T-helper 9 cell (primary cell): Measurements from ENCODE around the gene UBXN10.
A peak's percentile ranks its signal among the peaks of the same experiment; 100 is the strongest.

ENCODE experiments used
- DNase-seq: peaks from one replicate; pipeline ENCODE4 v3.0.0-alpha.2; 2020

Gene UBXN10

DNA sequence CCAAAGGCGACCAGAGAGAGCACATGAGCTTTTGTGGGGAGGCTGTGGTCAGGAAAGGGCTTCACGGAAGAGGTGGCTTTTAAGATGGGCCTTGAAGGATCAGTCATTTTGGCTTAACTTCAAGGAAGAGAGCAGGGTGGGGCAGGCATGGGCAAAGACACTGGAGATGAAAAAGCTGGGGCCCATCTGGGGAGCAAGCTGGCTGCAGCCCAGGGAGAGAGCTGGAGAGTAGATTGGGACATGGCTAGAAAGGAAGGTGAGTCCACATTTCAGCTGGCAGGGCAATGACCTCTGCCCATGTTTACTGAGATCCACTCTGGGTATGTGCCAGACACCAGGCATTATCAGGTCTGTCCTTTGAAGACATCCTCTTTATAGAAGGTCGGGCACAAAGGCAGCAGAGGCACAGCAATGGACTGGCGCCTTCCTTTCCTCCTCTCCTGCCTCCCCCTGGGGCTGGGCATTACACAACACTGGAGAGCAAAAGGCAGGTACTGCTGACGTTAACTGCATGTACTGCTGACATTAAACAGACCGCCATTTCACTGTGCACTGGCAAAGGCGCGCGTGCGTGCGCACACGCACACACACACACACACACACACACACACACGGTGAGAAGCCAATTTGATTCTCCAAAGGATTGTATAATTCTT lies 2.2 kb upstream of the UBXN10 start:
- DNase-seq = no peak

DNA sequence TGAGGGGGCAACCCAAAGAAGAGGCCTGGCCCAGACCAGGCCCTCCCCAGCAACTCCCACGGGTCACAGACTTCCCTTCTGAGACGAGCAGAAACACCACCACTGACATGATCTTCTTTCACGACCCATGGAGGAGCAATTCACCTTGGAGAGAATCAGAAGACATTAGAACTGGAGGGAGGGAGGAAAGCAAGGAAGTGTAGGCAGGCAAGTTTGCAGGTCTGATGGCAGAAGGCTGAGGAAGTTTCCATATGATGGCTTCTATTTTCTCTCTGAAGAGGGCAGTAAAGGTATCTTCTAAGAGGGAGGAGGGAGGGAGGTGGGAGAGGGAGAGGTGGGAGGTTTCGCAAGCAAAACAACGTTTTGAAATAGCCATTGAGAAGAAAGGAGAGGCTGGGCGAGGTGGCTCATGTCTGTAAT lies 1.4 kb upstream of the UBXN10 start:
- DNase-seq = no peak

DNA sequence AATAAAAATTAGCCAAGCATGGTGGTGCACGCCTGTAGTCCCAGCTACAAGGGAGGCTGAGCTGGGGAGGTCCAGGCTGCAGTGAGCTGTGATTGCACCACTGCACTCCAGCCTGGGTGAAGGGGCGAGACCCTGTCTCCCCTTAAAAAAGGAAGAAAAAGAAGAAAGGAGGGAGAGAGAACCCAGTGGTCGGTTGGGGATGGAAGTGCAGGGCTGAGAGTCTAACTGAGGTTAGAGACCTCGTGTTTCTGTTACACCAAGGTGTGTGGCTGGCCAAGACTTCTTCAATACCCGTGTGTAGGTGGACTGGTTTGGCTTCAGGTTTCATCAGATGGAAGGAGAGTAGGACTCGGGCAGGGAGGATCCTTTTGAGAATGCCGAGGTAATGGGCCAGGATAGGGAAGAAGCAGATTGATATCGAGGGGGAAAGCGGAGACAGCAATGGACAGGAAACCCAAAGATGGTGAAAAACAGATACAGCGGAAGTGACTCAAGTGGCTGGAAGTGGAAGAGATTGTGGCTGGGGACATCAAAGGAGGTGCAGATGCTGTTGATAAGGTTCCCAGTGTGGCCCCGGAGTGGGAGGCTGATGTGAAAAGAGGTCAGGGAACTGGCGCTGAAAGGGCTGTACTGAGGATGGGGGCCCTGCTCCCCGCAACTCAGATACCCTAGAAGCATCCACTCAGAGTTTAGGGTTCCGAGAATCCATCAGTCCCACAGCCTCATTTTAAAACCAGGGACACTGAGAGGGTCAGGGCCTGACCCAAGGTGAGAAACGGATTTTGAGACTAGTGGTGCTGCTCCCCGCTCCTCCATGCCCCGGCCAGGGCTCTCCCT lies 681 bp upstream of the UBXN10 start:
- DNase-seq = peak; percentile 37

DNA sequence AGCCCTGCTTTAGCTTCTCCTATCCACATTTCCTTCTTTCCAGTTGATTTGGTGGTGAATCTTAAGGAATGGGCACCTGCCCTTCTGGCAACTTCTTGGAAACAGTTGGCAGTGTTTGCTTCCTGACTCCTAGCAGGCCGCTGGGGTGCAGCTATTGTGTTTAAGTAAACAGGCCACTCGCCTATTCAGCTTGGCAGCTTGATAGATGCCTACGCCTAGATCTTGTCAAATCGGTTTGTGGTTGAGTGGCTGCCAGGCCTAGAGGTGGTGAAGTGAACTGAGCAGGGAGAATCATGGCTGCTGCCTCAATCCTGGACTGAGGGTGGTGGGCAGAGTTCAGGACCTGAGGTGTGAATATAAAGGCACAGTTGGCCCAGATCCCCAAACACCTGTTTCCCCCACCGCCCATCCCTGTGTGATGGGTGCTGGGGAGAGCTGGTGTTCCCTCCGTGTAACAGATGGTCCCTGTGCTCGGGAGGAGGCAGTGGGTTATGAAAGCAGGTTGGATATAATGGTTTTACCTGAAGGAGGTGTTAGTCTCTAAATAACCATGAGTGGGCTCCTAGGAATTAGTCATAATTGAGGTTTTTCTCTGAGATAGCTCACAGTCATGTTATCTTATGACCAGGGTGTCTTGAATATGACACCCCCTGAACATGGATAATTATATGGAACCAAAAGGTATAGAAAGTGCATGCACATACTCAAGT lies 1.4 kb downstream of the UBXN10 start:
- peak; percentile 8 for DNase-seq

DNA sequence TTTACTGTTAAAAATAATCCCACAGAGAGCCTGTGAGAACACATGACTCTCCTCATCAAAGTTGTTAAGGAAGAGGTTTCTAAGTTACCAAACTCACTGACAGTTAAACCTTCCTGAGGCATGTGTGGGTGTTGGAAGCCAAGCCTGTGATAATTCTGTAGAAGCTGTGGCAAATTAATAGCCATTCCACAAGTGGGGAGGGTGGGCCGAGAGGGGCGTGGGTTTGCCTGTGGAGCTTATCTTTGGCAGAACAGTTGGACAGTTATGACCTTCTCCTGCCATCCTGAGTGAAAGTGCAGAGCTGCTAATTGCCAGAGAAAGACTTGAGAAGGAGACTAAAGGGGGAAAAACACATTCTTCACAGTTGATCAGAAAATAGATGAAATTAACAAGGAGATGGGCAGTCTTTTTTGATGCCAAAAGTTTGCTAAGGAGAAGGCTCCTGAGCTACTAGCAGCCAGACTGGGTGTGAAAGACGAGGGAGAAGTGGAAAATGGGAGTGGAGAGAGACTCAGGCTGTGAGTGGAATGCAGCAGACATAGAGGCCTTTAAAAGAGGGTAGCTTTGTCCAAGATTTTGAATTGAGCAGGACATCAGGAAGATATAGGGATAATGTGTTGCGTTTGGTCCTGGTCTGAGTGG lies 2.0 kb downstream of the UBXN10 start:
- DNase-seq = no peak

DNA sequence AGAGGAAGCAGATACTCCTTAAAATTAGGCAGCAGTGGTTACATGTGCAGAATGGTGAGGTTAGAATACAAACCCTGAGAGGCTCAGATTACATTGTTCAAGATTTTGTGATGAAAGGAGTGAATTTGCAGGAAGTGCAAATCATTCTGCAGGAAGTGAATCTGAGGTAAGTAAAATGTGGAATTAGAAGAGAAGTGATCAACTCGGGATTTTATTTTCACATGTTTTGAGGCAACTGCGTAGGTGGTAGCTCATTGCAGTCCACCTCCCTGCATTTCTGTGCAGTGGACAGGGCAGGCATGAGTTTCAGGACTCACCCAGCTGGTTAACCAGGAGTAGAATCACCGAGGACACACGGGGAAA lies 2.5 kb downstream of the UBXN10 start:
- DNase-seq = no peak

DNA sequence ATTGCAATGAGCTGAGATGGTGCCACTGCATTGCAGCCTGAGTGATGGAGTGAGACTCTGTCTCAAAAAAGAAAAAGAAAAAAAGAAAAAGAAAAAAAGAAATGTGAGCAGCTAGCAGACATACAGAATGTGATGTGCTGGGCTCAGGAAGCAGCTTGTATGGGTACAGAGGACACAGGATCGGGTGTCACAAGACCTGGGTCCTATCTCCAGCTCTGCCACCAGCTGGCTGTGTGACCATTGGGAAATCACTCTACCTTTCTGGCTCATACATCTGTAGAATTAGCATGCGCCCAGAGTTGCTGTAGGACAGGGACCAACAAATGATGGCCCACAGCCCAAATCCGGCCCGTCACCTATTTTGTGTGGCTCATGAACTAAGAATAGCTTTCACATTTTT lies 3.8 kb downstream of the UBXN10 start:
- no peak for DNase-seq

DNA sequence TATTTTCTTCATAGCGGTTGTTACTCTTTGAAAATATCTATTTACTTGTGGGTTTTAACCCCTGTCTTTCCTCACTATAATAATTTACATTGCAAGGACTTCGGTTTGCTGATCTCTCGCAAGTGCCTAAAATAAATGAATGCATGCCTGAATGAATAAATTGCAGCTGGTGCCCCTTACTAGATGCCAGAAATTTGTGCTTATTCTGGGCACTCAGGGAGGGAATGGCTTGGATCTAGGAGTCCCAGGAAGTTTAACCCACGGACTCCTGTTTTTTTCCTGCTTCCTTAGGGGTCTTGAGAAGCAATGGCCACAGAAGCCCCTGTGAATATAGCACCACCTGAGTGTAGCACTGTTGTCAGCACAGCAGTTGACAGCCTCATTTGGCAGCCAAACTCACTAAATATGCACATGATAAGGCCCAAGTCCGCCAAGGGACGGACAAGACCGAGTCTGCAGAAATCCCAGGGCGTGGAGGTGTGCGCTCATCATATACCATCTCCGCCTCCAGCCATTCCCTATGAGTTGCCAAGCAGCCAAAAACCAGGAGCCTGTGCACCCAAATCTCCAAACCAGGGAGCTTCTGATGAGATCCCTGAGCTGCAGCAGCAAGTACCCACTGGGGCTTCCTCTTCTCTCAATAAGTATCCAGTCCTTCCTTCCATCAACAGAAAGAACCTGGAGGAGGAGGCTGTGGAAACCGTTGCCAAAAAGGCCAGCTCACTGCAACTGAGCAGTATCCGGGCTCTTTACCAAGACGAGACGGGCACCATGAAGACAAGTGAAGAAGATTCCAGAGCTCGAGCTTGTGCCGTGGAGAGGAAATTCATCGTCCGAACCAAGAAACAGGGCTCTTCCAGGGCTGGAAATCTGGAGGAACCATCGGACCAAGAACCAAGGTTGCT lies 4.6 kb downstream of the UBXN10 start:
- no peak for DNase-seq

DNA sequence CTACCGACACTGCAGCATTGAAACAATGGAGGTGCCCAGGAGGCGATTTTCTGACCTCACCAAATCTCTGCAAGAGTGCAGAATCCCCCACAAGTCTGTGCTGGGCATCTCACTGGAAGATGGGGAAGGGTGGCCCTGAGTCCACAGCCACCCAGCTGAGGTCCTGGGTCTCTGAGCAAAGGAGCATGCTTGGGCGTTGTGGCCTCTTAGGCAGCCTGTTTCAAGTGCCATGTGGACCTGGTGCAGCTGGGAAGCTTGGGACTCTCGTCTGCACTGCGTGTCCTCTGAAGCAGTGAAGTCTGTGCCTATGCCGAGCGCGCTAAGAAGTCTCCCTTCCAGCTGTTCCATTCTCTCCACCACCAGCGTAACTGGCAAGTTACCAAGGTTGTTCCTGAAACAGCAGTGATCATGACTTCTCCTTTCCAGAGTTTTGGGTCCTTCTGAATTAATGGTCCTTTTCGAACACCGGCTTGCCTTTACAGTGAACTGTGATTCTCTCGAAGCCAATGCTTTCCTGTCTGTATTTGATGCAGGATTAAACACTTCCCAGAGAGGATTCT lies 5.5 kb downstream of the UBXN10 start:
- no peak for DNase-seq

DNA sequence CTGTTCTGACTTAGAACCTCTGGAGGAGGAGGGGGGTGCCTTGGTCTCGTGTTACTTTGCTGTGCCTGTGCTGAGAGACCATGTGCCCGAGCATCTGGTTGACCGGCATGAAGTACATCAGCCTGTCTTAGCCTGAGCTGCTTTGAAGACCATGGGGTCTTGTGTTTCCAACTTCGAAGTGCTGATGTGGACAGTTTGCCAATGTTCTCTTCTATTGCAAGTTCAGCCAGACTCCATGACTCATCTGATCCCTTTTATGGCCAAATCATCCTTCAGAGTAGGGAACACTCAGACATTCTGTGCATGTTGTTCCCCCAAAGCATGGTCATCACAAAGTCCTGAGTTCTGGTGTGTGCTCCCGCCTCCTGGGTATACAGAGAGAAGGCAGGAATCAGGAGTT lies 6.5 kb downstream of the UBXN10 start:
- no peak for DNase-seq

DNA sequence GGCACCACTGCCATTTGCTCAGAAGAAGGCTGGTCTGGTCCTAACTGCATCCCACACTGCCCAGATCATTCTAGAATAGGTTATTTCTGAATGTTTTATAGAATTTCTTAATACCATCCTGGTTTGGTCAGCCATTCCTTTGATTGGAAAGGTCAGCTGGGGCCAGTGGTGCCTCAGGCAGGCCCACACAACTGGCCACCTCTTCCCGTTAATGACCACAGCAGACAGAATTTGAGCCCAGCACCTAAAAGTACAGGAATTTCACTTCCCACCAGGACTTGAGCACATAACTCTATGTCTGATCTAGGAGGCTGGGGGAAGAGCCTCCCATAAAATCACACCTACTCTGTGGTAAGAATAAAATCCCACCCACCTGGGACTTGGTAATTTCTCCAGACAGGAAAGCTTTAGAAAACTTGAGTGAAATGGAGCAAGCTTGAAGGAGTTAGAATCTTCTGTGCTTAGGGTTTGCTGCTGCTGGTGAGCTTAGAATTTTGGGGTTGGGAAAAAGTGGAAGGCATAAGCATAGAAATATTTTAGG lies 7.0 kb downstream of the UBXN10 start:
- no peak for DNase-seq

DNA sequence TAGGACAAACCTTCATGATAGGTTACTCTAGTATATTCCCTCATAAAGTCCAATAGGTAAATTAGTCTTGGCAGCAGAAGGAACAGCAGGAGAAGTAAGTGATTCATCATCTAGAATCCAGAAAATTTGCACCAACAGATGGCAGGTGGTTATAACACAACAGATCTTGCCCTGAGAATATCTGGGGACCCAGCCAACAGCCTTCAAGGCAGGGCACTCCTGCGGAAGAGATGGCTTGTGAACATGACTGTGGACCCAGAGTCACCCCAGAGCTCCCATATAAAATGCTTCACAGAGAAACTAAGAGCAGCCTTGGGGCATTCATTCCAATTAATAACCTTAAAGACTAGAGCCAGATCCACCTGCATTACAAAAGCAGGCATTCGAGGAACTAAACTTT lies 8.3 kb downstream of the UBXN10 start:
- no peak for DNase-seq

DNA sequence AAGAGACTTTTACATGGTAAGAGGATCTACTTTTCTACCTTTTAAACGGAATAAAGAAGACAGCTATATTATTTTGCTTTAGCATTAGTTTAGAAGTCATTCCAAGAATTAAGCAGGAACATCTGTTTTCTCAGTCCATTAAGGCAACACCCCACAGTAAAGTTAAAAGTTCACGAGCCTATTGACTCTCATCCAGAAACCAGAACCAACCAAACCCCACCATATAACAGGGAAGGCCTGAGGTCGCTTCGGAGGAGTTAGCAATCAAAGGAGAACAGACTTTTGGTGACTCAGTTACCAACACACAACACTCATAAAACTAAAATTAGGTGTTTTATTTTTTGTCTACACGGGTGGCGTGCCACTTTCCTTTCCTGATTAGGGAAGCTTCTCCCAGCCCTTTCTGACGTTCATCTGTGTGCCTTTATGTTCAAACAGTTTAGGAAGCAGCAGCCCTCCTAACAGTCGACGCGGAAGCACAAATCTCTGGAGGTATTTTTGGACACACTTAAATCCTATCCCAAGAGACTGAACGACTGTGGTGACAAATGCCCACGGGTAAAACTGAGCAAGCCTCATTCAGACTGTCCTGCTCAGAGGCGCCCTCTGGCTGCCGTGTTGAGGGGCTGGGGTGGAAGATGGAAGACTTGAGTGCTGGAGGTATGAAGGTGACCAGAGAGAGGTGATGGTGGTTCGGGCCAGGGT lies 9.0 kb downstream of the UBXN10 start:
- peak; percentile 72 for DNase-seq

DNA sequence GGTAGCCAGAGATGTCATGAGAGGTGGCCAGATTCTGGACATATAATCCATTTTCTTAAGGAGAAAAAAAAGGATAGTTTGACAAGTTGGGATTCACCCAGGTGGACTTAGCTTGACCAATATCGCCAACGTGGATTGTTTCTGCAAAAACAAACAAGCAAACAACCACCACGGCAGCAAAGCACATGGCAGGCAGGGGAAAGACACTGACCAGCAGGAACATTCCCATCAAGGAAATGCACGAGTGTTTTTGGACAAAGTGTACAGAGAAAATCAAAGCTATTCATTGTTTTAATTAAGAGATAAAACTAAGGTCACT lies 9.5 kb downstream of the UBXN10 start:
- no peak for DNase-seq

DNA sequence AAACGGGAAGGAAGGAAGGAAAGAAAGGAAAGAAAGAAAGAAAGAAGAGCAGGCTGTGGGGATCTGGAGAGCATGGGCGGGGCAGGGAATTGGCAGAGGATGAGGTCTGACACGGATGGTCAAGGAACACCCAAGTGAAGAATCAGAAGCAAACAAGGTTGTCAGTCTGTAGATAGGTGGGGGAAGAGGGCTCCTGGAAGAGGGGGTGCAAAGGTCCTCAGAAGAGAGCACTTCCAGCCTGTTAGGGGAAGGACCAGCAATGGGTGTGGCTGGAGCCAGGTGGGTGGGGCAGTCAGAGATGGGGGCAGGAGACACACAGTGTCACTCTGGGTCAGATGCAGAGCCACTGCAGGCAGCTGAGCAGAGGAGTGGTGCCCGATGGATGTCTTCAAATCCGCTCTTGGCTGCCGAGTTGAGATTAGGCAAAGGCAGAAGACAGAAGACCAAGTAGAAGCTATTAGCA lies 11.5 kb downstream of the UBXN10 start:
- DNase-seq = no peak

DNA sequence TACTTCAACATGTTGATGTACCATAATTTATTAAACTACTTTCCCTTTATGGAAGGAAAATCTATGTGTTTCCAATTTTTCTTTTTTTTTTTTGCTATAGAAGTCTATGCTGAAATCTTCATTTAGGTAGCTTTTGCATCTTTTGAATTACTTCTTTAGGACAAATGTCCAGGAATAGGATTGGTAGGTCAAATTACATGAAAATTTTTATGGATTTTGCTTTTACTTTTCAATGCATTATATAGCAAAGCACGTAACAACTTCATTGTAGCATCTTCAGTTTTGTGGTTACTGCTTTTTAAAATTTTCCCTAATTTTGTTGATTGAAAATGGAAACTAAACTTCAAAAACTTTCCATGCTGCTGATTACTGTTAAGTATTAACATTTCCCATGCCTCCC lies 12.4 kb downstream of the UBXN10 start:
- no peak for DNase-seq

DNA sequence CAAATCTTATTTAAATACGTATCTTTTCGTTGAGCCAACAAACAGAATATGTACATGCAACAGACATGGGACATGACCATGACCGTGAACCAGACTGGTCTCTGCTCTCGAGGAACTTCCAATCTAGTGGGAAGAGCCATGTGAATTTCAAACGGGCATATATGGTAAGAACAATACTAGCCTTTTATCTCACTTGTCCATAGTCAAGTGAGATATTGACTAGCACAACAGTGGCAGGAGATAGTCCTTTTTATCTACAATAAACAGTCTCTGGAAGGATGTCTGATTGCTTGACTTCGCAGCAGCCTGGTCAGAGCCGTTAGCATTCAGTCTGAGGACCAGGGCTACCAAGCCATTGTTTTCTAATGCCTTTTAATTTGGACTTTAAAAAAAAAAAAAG lies 13.0 kb downstream of the UBXN10 start:
- DNase-seq = no peak

DNA sequence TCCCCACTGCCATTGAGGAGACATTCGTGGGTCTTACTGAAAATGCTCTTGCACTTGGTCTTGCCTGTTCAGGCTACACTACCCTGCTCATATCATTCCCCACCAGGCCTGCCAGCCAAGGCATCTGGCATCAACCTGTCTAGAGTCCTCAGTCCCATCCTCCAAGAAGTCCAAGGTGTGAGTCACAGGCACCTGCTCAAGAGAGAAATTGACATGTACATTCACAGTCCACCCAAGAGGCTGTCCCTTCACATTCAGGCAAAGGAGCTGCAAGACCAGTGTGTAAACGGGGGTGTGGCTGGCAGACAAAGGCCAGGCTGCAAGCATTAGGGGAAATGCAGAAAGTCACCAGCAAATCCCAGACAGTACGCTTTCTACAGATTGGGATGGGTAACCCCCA lies 13.5 kb downstream of the UBXN10 start:
- DNase-seq = no peak

DNA sequence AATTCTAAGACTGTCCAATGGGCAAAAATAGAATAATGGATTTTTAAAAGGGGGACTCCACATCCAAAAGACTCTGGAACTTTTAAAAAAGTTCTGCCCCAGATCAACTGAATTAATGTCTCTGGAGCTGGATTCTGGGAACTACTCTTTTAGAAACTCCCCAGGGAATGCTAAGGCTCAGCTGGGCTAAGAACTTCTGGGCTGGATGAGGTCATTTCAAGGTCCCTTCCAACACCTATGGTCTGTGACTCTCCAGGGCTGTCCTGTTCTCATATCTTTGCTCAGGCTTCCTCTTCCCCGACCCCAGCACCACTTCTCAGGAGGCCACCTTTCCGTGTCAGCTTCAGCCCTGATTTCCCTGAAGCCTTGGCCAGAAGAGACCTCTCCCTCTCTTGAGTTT lies 13.9 kb downstream of the UBXN10 start:
- DNase-seq = no peak

DNA sequence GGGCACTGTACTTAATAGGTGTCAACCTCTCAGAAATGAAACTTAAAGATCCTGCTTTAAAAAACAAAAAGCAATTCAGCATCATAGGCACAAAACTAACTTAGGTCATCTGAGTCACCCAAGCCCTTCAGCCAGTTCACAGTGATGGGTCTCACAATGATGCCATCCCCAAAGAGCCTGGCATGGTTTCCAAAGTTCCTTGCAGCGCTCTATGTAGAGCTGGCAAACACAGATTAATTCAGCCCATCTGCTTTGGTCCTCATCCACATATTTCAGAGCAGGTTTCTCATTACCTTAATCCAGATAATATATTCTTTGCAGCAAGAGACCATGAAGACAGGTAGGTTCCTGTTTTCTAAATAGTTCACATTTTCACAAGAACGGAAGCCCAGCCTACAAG lies 15.1 kb downstream of the UBXN10 start:
- no peak for DNase-seq

DNA sequence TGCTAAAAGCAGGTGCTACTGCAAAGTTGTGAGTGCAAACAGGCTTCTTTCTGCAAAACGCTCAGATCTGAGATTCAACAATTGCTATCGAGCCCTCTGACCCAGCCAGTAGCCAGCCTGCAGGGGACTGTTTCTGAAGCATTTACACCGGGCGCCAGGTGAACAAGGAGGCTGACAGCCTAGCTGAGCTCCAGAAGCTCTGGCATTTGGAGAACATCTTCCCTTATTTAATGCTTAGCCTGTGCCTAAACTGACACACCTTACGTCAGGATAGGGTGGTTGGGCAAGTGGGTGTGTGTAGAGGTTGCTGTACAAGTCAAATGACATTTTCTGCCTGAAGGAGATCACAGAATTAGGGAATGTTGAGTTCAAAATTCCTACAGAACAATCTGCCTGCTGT lies 16.3 kb downstream of the UBXN10 start:
- DNase-seq = no peak
